HG03432 (cell line): ENCODE data around the gene C11orf65.

ENCODE experiments used
- ATAC-seq: cut with Tn5 transposase; IDR thresholded peaks from one replicate; pipeline ENCODE4 v1.9.1; 2021; ENCODE audit warnings: mild to moderate bottlenecking, moderate library complexity; ENCODE audit not compliant: unreplicated experiment

The C11orf65 gene, protein sequence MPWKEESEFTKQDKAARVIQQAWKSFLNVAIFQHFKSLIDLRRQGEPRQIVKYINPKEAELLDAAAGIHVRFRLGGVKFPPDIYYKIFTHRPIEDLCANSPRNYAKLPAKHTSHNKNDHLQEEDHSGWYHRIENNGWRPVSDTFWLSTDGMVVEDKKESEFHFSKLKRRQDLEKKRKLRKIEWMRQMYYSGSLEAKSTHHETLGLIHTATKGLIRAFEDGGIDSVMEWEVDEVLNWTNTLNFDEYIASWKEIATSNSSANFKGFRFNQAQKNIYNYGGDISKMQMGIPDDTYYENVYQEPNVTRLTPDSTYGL

DNA sequence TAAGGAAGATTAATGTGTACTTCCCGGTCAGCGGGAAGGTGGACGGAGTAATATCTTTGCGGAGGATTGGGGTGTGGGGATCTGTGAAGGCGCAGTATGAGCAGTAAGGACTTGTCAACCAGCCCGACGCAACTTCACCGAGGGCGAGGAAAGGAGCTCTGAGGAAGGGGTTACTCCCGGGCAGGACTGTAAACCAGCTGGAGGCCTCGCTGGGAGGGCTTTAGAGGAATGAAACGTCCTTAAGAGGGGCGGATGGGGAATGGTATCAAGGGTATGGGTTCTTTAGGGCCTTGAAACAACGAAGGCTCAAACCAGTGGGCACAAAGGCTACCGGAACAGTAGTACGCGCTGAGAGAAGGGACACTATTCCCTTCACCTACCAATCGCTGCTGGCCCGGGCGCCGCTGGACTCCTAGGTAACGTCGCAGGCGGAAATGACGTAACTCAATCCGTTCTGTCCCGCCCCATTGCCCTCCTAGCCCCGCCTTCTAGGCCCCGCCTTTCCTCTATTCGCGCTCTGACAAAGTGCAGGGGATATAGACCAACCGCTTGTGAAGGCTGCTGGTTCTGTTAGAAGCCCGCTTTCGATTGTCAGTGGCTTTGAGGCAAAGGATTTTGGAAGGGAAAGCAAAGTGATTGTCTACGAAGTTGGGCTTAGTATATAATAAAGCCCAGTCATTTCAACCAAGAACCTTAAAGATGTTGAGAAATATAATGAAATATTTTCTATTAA is at the start of gene C11orf65:
TSS of gene C11orf65 (minus strand) at position 439 of the 733 bp plus-strand sequence. CDS start 5,970 bp downstream, outside the sequence.
- peak; percentile 99 for ATAC-seq

DNA sequence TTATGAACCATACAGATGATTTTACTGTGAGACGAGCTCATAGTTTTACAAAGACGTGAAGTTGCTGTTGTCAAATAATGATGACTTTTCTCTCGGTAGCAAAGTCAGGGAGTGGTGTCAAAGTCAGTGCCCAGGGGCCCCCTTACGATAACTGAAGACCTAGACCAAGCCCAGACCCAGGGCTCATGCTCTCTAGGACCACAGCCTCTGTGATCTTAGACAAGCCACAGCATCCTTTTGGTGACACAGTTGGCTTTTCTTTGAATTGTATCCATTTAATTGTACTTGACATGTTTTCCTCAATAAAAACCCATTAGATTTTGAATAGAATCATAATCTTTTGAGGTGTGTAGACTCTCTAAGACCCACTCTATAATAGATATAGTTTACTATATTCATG is 48.8 kb upstream of the C11orf65 start:
- ATAC-seq: no peak

DNA sequence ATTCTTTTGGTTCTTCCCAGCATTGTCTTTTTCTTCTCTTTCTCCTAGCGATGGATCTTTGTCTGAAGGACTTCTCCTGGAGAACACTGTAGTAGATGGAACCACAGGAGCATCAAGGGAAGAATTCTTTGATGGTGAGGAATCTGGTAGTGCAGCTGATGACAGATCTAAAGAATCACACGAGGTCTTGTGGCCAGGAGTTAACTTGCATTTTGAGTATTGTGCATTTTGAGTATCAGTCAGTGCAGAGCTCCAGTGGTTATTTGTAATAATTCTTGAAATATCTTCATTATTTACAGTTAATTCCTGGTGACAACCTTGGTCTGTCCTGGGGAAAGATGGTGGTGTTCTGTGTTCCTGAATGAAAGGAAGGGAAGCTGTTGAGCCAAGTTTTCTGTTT is 45.4 kb upstream of the C11orf65 start:
- no peak for ATAC-seq

DNA sequence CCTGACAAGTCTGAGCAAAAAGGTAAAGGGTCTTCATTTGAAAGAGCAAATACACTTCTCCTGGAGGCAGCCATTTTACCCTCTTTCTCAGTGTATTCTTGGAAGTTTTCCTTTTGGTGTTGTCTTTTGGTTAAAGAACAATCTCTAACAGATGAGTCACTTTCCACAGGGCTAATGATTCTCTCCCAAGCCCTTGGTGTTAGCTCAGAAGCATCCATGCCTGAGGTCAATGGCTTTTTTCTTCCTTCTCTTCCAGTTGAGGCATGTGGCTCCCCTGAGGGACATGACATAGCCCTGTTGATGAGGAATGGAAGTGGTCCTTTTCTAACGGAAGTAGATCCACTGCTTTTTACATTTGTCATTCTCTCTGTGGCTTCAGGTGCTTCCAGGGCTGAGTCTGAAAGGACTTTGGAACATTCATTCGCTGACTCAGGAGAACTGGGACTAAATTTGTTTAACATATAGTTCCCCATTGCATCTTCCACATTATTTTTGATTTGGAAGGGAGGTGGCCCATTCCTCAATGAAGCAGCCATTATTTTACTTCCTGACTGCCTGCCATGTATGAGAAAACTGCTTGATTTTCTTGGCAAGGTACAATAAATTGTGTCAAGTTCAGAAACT is 44.6 kb upstream of the C11orf65 start:
- no peak for ATAC-seq

DNA sequence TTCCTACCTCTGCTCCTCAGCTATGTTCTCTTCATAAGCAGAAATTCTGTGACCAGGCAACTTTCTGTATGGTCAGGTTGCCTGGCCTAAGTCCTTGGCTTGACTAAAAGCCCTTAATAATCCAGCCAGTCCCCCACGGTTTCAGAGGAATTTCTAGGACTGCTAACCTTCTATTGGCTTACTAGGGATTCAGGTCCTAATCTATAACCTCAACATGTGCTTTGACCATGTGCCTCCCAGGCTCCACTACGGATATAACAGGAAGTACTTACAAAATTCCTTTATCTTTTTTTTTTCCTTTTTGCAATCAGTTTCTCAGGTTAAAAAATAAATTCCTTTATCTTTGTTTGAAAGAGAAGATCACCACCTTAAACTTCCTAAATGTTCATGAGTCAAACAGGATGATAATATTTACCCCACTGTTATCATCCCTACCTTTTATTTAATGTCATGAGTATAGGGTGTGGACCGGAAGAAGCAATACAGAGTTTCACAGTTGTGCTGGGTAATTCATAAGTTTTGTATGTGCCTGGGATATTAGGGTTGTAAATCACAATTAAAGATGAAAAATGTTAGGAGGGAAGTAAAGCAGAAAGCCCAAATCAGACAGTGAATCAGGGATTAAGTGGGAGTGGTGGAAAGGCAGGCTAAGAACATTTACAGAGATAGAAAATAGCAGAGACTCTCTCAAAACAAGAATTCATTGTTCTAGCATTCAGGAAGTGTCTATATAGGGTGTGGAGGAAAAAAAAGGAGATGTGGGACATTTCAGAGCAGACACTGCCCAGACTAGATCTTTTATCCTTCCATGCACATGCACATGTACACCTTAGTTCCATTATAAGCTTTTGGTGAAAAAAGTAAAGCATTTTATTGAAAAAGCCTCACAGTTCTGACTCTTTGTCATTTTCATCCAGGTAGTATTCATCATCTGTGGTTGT is 41.6 kb upstream of the C11orf65 start:
- ATAC-seq: no peak

DNA sequence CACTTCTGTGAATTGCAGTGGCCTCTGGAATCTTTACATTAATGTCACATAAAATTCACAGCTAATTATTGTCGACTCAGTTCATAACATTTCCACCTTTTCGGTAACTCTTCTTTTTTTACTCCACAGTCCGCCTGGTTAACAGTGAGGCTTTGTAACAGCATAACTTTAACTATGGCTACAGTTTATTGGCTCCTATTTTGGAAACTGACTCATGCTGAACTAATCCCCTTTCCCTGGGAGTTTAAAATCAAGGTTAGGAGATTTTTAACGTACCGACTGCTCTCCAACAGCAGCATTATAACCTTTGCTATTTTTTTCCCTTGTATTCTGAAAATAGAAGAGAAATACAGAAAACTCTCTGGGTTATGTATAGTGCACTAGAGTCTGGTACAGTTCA is 34.1 kb upstream of the C11orf65 start:
- no peak for ATAC-seq

DNA sequence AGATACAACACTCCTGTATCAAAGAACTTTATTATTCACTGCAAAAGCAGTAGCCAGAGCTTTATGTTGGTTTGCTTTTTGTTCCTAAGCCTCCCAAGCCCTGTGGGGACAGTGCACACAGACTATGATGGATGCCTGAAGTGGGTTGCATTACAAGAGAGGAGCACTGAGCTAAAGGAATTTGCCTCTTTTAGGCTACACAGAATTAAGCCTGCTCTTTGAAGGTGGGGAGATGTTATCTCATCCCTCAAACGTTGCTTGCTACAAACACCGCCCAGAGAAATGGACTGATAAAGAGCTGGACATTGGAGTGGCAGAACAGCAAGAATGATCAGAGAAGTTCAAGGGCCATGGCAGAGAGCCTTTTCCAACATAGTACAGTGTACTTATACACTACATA is 33.4 kb upstream of the C11orf65 start:
- ATAC-seq: no peak

DNA sequence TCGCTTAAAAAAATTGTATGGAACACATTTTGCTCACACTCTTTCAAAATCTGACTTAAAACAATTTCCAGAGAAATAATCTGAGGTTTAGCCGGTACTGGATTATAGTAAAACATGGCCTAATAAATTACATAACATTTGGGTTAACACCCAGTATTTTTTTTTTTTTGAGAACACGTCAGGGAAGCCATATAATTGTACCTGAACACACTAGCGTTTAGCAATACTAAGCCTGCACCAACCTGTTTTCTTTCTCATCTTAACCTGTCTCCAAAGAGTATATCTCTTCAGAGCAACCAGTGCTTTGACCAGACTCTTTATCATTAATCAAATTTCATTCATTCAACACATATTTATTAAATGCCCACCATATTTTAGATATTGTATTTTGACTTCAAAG is 32.8 kb upstream of the C11orf65 start:
- ATAC-seq: no peak

DNA sequence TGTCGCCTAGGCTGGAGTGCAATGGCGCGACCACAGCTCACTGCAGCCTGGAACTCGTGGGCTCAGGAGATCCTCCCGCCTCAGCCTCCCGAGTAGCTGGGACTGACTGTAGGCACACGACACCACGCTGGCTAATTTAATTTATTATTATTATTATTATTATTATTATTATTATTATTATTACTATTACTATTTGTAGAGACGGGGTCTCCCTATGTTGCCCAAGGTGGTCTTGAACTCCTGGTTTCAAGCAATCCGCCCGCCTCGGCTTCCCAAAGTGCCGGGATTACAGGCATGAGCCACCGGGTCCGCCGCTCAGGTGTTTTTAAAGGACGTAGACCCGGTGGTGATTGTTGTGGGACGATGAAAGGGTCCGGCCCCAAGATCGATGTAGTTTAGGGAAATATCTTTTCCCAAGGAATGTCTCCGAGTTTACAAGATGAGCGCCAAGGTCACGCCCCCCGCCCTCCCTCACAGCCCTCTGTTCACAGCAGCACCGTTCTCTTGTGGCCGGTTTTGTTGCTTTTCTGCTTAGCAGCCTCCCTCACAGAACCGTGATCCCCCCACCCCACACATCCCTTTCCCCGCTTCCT is 31.6 kb upstream of the C11orf65 start:
- ATAC-seq: peak; percentile 17

DNA sequence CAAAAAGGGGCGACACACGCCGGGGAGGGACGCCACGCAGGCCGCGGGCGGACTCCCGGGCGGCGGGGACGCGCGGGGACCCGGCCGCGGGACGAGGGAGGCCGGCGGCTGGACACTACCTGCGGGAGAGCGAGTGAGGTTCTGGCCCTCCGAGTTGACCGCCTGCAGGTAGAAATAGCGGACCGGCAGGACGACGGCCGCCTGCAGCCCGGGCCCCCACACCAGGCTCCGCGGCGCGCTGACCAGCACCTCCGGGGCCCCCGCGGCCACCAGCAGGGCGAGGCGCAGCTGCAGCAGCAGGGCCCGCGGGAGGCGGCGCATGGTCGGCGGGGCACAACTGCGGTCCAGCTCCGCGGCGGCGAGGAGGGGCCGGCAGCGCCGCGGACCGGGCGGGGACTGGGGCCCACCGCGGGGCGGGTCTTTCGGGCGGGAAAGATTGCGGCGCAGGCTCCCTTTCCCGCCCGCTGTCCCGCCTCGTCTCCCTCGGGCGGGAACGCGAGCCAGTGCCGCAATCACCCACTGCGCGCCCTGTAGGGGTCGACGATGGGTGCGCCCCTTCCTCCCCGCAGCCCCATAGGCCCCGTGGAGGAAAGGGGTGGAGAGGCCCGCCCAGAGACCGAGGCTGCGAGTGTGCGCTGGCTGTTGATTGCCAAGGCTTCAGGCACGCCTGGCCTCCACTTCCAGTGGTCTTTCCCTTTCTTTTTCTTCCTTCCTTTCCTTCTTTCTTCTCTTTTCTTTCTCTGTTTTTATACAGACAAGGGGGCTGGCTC is 30.9 kb upstream of the C11orf65 start, which contains the start of gene POGLUT3:
TSS of gene POGLUT3 (minus strand) at position 339 of the 770 bp plus-strand sequence. CDS start at position 321, 18 bp downstream.
- peak; percentile 71 for ATAC-seq

DNA sequence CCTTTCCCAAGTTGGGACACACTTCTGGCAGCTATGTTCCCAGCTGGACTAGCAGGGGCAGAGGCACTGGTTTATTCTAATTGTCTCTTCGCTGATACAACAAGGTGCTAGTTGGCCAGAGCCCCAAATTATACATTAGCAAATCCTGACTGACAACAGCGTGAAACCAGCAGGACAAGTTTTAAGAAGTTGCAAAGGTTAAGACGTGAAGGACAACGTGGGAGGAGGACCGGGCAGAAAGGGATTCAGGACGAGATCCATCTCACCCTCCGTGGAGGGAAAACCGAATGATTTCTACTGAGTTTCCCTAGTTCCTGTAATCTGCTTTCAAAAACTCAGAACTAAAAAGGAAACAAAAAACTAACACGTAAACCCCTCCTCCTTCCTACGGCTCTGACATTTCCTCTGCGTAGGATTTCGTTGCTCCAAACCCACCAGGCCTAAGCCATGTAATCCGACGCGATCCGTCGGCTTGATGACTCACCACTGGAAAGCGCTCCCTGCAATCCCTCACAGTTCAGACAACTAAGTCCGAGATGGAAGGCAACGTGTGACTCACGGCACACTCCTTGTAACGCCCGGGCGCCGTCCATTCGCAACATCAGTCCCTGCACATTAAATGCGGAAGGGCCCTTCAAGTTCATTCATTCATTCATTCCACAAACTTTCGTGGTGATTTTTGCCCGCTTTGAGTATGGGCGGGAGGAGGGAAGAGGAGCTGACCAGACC is 30.2 kb upstream of the C11orf65 start:
- ATAC-seq: peak; percentile 56

DNA sequence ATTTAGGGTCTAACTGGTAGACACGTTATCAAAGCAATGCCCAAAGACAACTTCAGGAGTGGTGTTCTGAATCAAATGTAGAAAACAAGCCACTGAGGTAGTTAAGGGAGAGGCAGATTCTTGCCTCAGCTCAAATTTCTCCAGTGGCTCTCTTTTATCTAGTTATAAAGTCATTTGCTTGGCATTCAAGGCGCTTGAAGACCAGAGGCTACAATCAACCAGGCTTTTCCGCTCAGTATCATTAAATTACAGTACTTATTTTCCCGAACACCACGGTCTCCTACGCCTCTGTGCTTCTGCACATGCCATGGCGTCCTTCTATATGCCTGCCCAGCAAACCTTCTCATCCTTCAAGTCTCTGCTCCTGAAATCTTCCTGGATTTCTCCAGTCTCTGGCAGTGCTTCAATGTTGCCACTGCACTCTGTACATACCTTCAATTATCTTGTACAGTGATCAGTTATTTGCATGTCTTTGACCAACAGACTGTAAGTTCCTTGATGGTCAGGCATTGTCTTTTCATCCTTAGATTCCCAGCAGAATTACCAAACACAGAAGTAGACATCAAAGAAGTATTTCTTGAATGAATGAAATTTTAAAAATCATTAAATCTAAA is 29.4 kb upstream of the C11orf65 start:
- no peak for ATAC-seq

DNA sequence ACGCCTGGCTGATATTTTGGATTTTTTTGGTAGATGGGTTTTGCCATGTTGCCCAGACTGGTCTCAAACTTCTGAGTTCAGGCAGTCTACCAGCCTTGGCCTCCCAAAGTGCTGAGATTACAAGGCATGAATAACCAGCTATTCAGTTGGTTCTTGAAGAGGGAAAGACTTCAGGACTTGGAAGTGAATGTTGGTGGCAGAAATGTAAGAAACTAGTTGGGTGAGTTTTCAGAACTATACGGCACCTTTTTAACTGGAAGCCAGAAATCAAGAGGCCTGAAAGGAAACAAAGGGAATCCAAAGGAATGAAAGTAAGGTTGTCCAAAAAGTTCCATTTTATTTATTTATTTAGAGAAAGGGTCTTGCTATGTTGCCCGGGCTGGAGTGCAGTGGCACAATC is 28.0 kb upstream of the C11orf65 start:
- no peak for ATAC-seq

DNA sequence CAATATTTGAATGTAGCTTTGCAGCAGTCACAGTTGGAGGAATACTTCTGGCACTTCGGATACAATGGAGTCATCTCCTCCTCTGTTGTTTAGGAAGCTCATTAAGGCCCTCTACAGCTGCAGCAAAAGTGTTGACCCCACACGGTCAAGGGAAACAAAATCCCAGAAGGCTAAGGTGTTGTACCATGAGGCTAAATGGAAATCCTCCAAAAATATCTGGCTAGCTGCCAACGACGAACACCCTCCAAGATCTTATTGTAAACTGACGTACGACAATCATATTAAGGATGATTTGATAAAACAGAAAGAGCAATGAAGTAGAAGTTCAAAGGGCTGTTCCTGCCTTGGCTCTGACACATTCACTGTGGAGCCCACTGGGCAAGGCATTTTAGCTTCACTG is 26.9 kb upstream of the C11orf65 start:
- ATAC-seq: no peak

DNA sequence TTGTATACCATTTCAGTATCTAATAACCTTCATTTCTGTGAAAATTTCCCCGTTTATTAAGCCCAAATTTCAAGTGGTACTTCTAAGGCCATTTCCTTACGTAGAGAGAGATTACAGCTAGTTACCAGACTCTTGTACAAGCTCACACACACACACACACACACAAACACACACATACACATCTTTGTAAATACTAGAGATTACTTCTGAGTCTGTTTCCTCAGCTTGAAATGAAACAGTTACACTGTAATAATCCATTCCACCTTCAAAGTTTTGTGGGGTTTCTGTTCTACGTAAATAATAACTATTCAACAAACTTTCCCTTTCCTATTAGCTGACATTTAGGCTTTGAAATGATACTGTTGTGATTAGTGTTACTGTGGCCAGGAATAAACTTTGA is 24.6 kb upstream of the C11orf65 start:
- ATAC-seq: no peak

DNA sequence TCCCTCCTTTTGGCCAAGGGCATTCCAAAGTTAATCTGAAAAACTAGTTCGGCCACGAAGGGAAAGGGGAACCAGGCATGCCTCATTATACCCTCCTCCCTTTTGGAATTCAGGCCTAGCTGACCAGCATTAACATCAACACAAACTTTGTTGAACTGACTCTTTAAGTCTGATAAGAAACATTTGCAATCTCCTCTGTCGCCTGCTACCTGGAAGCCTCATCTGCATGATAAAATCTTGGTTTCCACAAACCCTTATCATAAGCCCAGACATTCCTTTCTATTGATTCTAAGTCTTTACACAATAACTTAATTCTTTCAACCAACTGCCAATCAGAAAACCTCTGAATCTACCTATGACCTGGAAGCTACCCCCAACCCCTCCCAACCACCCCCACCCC is 19.5 kb upstream of the C11orf65 start:
- ATAC-seq: no peak

DNA sequence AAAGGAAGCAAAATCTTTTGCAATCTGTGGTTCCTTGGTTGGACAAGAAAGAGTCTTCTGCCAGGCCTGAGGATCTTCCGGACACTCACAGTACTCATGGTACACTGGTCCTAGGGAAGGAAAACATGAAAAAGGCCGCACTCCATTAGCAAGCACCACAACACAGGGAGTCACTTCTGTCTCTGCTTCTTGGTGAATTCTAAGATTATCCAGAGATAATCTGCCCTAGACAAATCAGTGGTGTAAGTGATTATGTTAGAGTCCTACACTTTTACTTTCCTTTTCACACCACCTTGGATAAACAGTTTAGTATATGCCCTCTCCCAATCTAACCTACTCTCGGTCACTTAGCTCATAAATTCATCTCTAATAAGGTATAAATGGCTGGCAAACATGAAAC is 19.0 kb upstream of the C11orf65 start:
- ATAC-seq: no peak

DNA sequence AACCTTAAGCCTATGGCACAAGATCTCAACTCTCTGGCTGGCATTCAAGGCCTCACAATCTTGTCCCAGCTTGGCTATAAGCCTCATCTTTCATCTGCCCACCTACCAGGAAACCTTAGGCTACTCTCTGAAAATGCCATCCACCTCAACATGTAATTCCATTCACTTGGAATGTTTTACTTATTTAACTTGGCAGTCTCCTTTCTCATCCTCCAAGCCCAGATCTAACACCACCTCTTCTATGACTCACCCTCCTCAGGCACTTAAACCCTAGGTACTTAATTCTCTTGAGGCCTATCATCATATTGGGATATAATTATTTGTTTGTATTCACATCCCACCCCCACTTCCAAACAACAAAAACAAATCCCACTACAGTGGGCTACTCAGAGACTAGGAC is 15.8 kb upstream of the C11orf65 start:
- no peak for ATAC-seq
